ENCODE measurements around the gene SLC35A4. TPM values are rescaled to one million over a fixed set of nuclear protein-coding genes. Genes with fewer than 3 reads are reported as not detected.
"Not testable (repeated sequence)": the region's sequence is repeated elsewhere in the genome, so short reads cannot be mapped to it uniquely, and the experiment has no call there.

Gene SLC35A4
- polyA plus RNA-seq, 4 donors, result 35.7 to 74.6 (median 57.9) TPM

GRCh38 chr5:140587495-140587894 is 22.9 kb downstream of the SLC35A4 start:
- H3K27me3 ChIP-seq (ENCODE audit: control insufficient read depth in 3 of 3, insufficient read depth in 3 of 3, low read length in 3 of 3), result no peaks in the 10 kb centered on the region
- 94 to 96% (median 95%) methylated on average over 1 of the region's 1 CpG for WGBS, 3 donors
- H3K9me3 ChIP-seq (ENCODE audit: control insufficient read depth in 2 of 2, insufficient read depth in 1 of 2, low read depth in 1 of 2, low read length in 1 of 2), result peaks cover 0 to 2% of the 10 kb centered on the region in 2 donors
- DNase-seq, result no peak
- H3K27ac ChIP-seq (ENCODE audit: low read depth in 1 of 3, low read length in 2 of 3), result no peak overlapping the region
- H3K4me1 ChIP-seq (ENCODE audit: control insufficient read depth in 3 of 3, insufficient read depth in 2 of 3, low read depth in 1 of 3, low read length in 2 of 3), result no peaks in the 10 kb centered on the region
- no peak overlapping the region for H3K4me3 ChIP-seq (ENCODE audit: low read depth in 1 of 3, low read length in 3 of 3)
- H3K36me3 ChIP-seq (ENCODE audit: control insufficient read depth in 3 of 3, insufficient read depth in 2 of 3, low read depth in 1 of 3, low read length in 3 of 3), result no peaks in the 10 kb centered on the region
- FAIRE-seq, result no peak

GRCh38 chr5:140588311-140589070 is 23.9 kb downstream of the SLC35A4 start:
- no peaks in the 10 kb centered on the region for H3K36me3 ChIP-seq (ENCODE audit: control insufficient read depth in 3 of 3, insufficient read depth in 2 of 3, low read depth in 1 of 3, low read length in 3 of 3)
- H3K27me3 ChIP-seq (ENCODE audit: control insufficient read depth in 3 of 3, insufficient read depth in 3 of 3, low read length in 3 of 3), result no peaks in the 10 kb centered on the region
- FAIRE-seq (no peak), DNase-seq (no peak)
- H3K4me3 ChIP-seq (ENCODE audit: low read depth in 1 of 3, low read length in 3 of 3), result no peak overlapping the region
- no peak overlapping the region for H3K27ac ChIP-seq (ENCODE audit: low read depth in 1 of 3, low read length in 2 of 3)
- no peaks in the 10 kb centered on the region for H3K9me3 ChIP-seq (ENCODE audit: control insufficient read depth in 2 of 2, insufficient read depth in 1 of 2, low read depth in 1 of 2, low read length in 1 of 2)
- WGBS, 3 donors, result 48 to 89% (median 75%) methylated on average over 5 of the region's 5 CpGs
- no peaks in the 10 kb centered on the region for H3K4me1 ChIP-seq (ENCODE audit: control insufficient read depth in 3 of 3, insufficient read depth in 2 of 3, low read depth in 1 of 3, low read length in 2 of 3)

- WGBS, 3 donors, result 92 to 95% (median 92%) methylated on average over 7 of the region's 7 CpGs
- FAIRE-seq, result no peak
- no peaks in the 10 kb centered on the region for H3K36me3 ChIP-seq (ENCODE audit: control insufficient read depth in 3 of 3, insufficient read depth in 2 of 3, low read depth in 1 of 3, low read length in 3 of 3)
Observed at GRCh38 chr5:140590861-140591260, 26.2 kb downstream of the SLC35A4 start.

GRCh38 chr5:140591747-140592372 is 27.2 kb downstream of the SLC35A4 start:
- no peak for FAIRE-seq

More at GRCh38 chr5:140590861-140591260, 26.2 kb downstream of the SLC35A4 start:
- Histone ChIP-seq H3K27me3 (ENCODE audit: control insufficient read depth in 3 of 3, insufficient read depth in 3 of 3, low read length in 3 of 3) (no peaks in the 10 kb centered on the region), H3K4me1 (ENCODE audit: control insufficient read depth in 3 of 3, insufficient read depth in 2 of 3, low read depth in 1 of 3, low read length in 2 of 3) (no peaks in the 10 kb centered on the region), H3K9me3 (ENCODE audit: control insufficient read depth in 2 of 2, insufficient read depth in 1 of 2, low read depth in 1 of 2, low read length in 1 of 2) (no peaks in the 10 kb centered on the region), H3K4me3 (ENCODE audit: low read depth in 1 of 3, low read length in 3 of 3) (no peak overlapping the region), H3K27ac (ENCODE audit: low read depth in 1 of 3, low read length in 2 of 3) (no peak overlapping the region)
- no peak for DNase-seq

DNA sequence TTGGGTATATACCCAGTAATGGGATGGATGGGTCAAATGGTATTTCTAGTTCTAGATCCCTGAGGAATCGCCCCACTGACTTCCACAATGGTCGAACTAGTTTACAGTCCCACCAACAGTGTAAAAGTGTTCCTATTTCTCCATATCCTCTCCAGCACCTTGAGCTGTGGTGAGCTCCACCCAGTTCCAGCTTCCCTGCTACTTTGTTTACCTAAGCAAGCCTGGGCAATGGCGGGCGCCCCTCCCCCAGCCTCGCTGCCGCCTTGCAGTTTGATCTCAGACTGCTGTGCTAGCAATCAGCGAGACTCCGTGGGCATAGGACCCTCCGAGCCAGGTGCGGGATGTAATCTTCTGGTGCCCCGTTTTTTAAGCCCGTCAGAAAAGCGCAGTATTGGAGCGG is 28.4 kb downstream of the SLC35A4 start:
- not testable (repeated sequence) for FAIRE-seq; H3K36me3 ChIP-seq (ENCODE audit: control insufficient read depth in 3 of 3, insufficient read depth in 2 of 3, low read depth in 1 of 3, low read length in 3 of 3); H3K9me3 ChIP-seq (ENCODE audit: control insufficient read depth in 2 of 2, insufficient read depth in 1 of 2, low read depth in 1 of 2, low read length in 1 of 2); H3K4me1 ChIP-seq (ENCODE audit: control insufficient read depth in 3 of 3, insufficient read depth in 2 of 3, low read depth in 1 of 3, low read length in 2 of 3); H3K27me3 ChIP-seq (ENCODE audit: control insufficient read depth in 3 of 3, insufficient read depth in 3 of 3, low read length in 3 of 3); H3K27ac ChIP-seq (ENCODE audit: low read depth in 1 of 3, low read length in 2 of 3)
- 36 to 53% (median 42%) methylated on average over 8 to 12 of the region's 14 CpGs for WGBS, 3 donors
- peak overlapping the region in 1 of 3 donors; percentile 23 for H3K4me3 ChIP-seq (ENCODE audit: low read depth in 1 of 3, low read length in 3 of 3)
- peak in 1 of 2 donors; percentile 36 for DNase-seq

More at GRCh38 chr5:140591747-140592372, 27.2 kb downstream of the SLC35A4 start:
- Histone ChIP-seq H3K27ac (ENCODE audit: low read depth in 1 of 3, low read length in 2 of 3) (no peak overlapping the region), H3K27me3 (ENCODE audit: control insufficient read depth in 3 of 3, insufficient read depth in 3 of 3, low read length in 3 of 3) (no peaks in the 10 kb centered on the region), H3K9me3 (ENCODE audit: control insufficient read depth in 2 of 2, insufficient read depth in 1 of 2, low read depth in 1 of 2, low read length in 1 of 2) (no peaks in the 10 kb centered on the region), H3K36me3 (ENCODE audit: control insufficient read depth in 3 of 3, insufficient read depth in 2 of 3, low read depth in 1 of 3, low read length in 3 of 3) (no peaks in the 10 kb centered on the region), H3K4me1 (ENCODE audit: control insufficient read depth in 3 of 3, insufficient read depth in 2 of 3, low read depth in 1 of 3, low read length in 2 of 3) (no peaks in the 10 kb centered on the region), H3K4me3 (ENCODE audit: low read depth in 1 of 3, low read length in 3 of 3) (no peak overlapping the region)
- 78 to 89% (median 80%) methylated on average over 5 of the region's 5 CpGs for WGBS, 3 donors
- no peak for DNase-seq

DNA sequence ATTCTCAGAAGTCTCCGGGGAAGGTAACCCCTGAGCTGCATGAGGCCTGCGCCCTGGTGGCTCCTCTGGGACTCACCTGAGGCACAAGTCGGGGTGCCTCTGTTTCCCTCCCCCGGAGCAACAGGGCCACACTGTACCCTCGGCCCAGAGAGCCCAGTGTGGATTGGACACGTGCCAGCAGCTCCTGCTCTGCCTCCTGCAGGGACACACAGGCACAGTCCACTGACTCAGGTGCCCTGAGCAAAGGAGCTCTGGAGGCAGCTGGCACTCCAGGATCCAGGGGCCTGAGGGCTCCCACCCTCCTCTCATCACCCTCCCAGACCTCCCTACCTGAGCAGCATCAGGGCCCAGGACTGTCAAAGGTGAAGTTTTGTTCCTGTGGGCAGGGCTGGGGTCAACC is 29.5 kb downstream of the SLC35A4 start:
- Histone ChIP-seq H3K9me3 (ENCODE audit: control insufficient read depth in 2 of 2, insufficient read depth in 1 of 2, low read depth in 1 of 2, low read length in 1 of 2) (no peaks in the 10 kb centered on the region), H3K4me1 (ENCODE audit: control insufficient read depth in 3 of 3, insufficient read depth in 2 of 3, low read depth in 1 of 3, low read length in 2 of 3) (no peaks in the 10 kb centered on the region), H3K4me3 (ENCODE audit: low read depth in 1 of 3, low read length in 3 of 3) (no peak overlapping the region), H3K36me3 (ENCODE audit: control insufficient read depth in 3 of 3, insufficient read depth in 2 of 3, low read depth in 1 of 3, low read length in 3 of 3) (no peaks in the 10 kb centered on the region), H3K27ac (ENCODE audit: low read depth in 1 of 3, low read length in 2 of 3) (no peak overlapping the region), H3K27me3 (ENCODE audit: control insufficient read depth in 3 of 3, insufficient read depth in 3 of 3, low read length in 3 of 3) (no peaks in the 10 kb centered on the region)
- DNase-seq (no peak), FAIRE-seq (no peak)
- 63 to 80% (median 76%) methylated on average over 4 to 6 of the region's 6 CpGs for WGBS, 3 donors

DNA sequence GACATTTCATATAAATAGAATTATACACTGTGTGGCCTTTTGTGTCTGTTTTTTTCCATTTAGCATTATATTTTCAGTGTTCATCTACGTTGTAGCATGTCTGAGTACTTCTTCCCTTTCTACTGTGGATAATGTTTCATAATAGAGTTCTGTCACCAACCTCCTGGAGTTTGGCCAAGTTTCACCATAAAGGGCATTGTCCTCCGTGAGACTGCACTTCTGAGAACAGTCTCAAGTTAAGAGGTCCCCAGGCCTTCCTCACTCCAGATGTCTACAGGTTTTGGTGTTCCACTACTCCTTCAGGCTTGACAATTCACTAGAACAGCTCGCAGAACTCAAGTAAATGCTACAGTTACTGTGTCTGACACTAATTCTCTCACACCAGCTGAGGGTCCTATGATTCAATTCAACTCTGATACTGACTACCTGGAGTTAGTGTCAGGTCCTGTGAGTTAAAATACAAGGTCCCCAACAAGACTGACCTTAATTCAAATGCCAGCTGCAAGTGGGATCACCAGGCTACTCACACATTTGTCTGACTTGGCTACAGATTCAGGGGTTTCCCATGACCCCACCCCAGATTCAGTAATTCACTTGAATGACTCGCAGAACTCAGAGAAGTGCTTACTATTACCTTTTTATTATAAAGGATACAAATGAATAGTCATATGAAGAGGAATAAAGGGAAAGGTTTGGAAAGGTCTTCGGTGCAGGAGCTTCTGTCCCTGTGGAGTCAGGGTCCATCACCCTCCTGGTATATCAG is 31.1 kb downstream of the SLC35A4 start:
- H3K27me3 ChIP-seq (ENCODE audit: control insufficient read depth in 3 of 3, insufficient read depth in 3 of 3, low read length in 3 of 3), result no peaks in the 10 kb centered on the region
- no peaks in the 10 kb centered on the region for H3K36me3 ChIP-seq (ENCODE audit: control insufficient read depth in 3 of 3, insufficient read depth in 2 of 3, low read depth in 1 of 3, low read length in 3 of 3)
- peak; percentile 50 to 56 for DNase-seq
- H3K4me1 ChIP-seq (ENCODE audit: control insufficient read depth in 3 of 3, insufficient read depth in 2 of 3, low read depth in 1 of 3, low read length in 2 of 3), result no peaks in the 10 kb centered on the region
- H3K9me3 ChIP-seq (ENCODE audit: control insufficient read depth in 2 of 2, insufficient read depth in 1 of 2, low read depth in 1 of 2, low read length in 1 of 2), result no peaks in the 10 kb centered on the region
- H3K27ac ChIP-seq (ENCODE audit: low read depth in 1 of 3, low read length in 2 of 3), result no peak overlapping the region
- no peak for FAIRE-seq
- 53 to 58% (median 58%) methylated on average over 5 of the region's 5 CpGs for WGBS, 3 donors
- H3K4me3 ChIP-seq (ENCODE audit: low read depth in 1 of 3, low read length in 3 of 3), result no peak overlapping the region

- Histone ChIP-seq H3K36me3 (ENCODE audit: control insufficient read depth in 3 of 3, insufficient read depth in 2 of 3, low read depth in 1 of 3, low read length in 3 of 3) (no peaks in the 10 kb centered on the region), H3K9me3 (ENCODE audit: control insufficient read depth in 2 of 2, insufficient read depth in 1 of 2, low read depth in 1 of 2, low read length in 1 of 2) (no peaks in the 10 kb centered on the region), H3K27me3 (ENCODE audit: control insufficient read depth in 3 of 3, insufficient read depth in 3 of 3, low read length in 3 of 3) (no peaks in the 10 kb centered on the region), H3K4me1 (ENCODE audit: control insufficient read depth in 3 of 3, insufficient read depth in 2 of 3, low read depth in 1 of 3, low read length in 2 of 3) (no peaks in the 10 kb centered on the region), H3K4me3 (ENCODE audit: low read depth in 1 of 3, low read length in 3 of 3) (no peak overlapping the region), H3K27ac (ENCODE audit: low read depth in 1 of 3, low read length in 2 of 3) (no peak overlapping the region)
- DNase-seq, result no peak
- 63 to 77% (median 70%) methylated on average over 1 of the region's 1 CpG for WGBS, 3 donors
- FAIRE-seq, result no peak
Observed at GRCh38 chr5:140596321-140596741, 31.7 kb downstream of the SLC35A4 start.
